ENCODE results near the gene PCSK1N. TPM values are rescaled to one million over a fixed set of nuclear protein-coding genes. Genes with fewer than 3 reads are reported as not detected.

The PCSK1N gene
- total RNA-seq, 1 donor from 2014 or later, result 4.3 TPM

DNA sequence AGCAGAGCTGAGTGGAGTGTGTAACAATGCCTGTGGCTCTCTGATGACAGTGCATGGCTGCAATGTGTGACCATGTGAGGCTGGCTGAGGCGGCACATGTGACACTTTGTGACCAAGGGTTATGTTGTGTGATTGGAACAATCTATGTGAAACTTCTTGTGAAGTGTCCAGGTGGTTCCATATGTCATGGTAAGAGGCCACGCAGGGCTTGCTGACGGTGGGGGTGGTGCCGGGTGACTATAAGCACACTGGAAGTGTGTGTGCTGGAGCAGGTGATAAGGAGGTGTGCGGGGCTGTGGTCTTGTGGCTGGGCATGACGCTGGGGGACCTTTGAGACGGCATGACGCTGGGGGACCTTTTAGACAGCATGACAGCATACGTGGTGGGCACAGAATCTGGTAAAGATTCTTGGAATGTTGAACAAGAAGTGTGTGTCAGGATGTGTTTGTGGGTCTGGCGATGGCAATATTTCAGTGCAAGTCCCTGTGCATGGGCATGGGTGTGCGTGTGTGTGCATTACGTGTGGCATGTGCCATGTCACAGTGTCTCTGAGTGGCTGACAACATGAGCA, 41.0 kb downstream of the PCSK1N start:
- H3K27ac ChIP-seq, result no peak overlapping the region
- H3K27me3 ChIP-seq, result no peaks in the 10 kb centered on the region

GRCh38 chrX:48793935-48794334, 41.5 kb downstream of the PCSK1N start:
- Histone ChIP-seq H3K36me3 (no peaks in the 10 kb centered on the region), H3K27ac (no peak overlapping the region), H3K4me3 (no peak overlapping the region), H3K4me1 (no peaks in the 10 kb centered on the region), H3K9me3 (no peaks in the 10 kb centered on the region), H3K27me3 (no peaks in the 10 kb centered on the region)
- DNase-seq (no peak), ATAC-seq (no peak)
- no peak for TF ChIP-seq CTCF (IDR thresholded peaks at IDR 0.05)
- intact Hi-C loops (cut with DNase I), result no loop called here

More for the DNA sequence above, 41.0 kb downstream of the PCSK1N start:
- no peak for TF ChIP-seq CTCF (IDR thresholded peaks at IDR 0.05)
- H3K36me3 ChIP-seq, result no peaks in the 10 kb centered on the region
- intact Hi-C loops (cut with DNase I), result no loop called here
- H3K4me1 ChIP-seq, result no peaks in the 10 kb centered on the region
- no peak for DNase-seq
- no peak overlapping the region for H3K4me3 ChIP-seq
- no peaks in the 10 kb centered on the region for H3K9me3 ChIP-seq
- ATAC-seq, result no peak

- Histone ChIP-seq H3K27ac (no peak overlapping the region), H3K4me3 (no peak overlapping the region), H3K36me3 (no peaks in the 10 kb centered on the region), H3K9me3 (no peaks in the 10 kb centered on the region), H3K4me1 (no peaks in the 10 kb centered on the region), H3K27me3 (no peaks in the 10 kb centered on the region)
- ATAC-seq (no peak), DNase-seq (no peak)
- TF ChIP-seq CTCF (IDR thresholded peaks at IDR 0.05), result no peak
- intact Hi-C loops (cut with DNase I), result no loop called here
Observed at GRCh38 chrX:48792219-48792618, 43.2 kb downstream of the PCSK1N start.

- no peak overlapping the region for H3K27ac ChIP-seq
- no peaks in the 10 kb centered on the region for H3K9me3 ChIP-seq
- ATAC-seq, result no peak
- H3K4me1 ChIP-seq, result no peaks in the 10 kb centered on the region
- no peak for TF ChIP-seq CTCF (IDR thresholded peaks at IDR 0.05)
- intact Hi-C loops (cut with DNase I), result no loop called here
- no peaks in the 10 kb centered on the region for H3K36me3 ChIP-seq
- no peak for DNase-seq
- H3K4me3 ChIP-seq, result no peak overlapping the region
- no peaks in the 10 kb centered on the region for H3K27me3 ChIP-seq
Observed at GRCh38 chrX:48791063-48791820, 44.2 kb downstream of the PCSK1N start.

GRCh38 chrX:48790477-48790876, 44.9 kb downstream of the PCSK1N start:
- no peak for TF ChIP-seq CTCF (IDR thresholded peaks at IDR 0.05)
- no peak for DNase-seq
- H3K36me3 ChIP-seq, result no peaks in the 10 kb centered on the region
- H3K27ac ChIP-seq, result no peak overlapping the region
- H3K9me3 ChIP-seq, result no peaks in the 10 kb centered on the region
- no peaks in the 10 kb centered on the region for H3K4me1 ChIP-seq
- intact Hi-C loops (cut with DNase I), result no loop called here
- ATAC-seq, result no peak
- H3K4me3 ChIP-seq, result no peak overlapping the region
- no peaks in the 10 kb centered on the region for H3K27me3 ChIP-seq
